Smooth muscle cell (in vitro differentiated cells): ENCODE data around the gene ZDHHC1. TPM values are rescaled to one million over a fixed set of nuclear protein-coding genes. Genes with fewer than 3 reads are reported as not detected.

Source experiments
- DNase-seq: peaks from one replicate; lab custom pipeline; 2025; ENCODE audit not compliant: unreplicated experiment; lab: John Stamatoyannopoulos, UW
- H2AFZ ChIP-seq: fragments of 200-600 bp; sonication (generic); 2 replicates; pipeline ENCODE4 v1.6.0; 2016; ENCODE audit warnings: antibody characterized with exemption, low read depth, mild to moderate bottlenecking
- H3F3A ChIP-seq: fragments of 200-600 bp; sonication (generic); 2 replicates; pipeline ENCODE4 v1.6.0; 2017; ENCODE audit warnings: antibody characterized with exemption, low read depth
- H3K27ac ChIP-seq: fragments of 200-600 bp; sonication (generic); 2 replicates; pipeline ENCODE4 v1.5.1; 2016; ENCODE audit warnings: low read depth, mild to moderate bottlenecking
- H3K27me3 ChIP-seq: fragments of 200-600 bp; sonication (generic); 2 replicates; pipeline ENCODE4 v1.6.1; 2016; ENCODE audit warnings: low read depth, mild to moderate bottlenecking
- H3K36me3 ChIP-seq: fragments of 200-600 bp; sonication (generic); 2 replicates; pipeline ENCODE4 v1.5.1; 2016; ENCODE audit warnings: low read depth
- H3K4me1 ChIP-seq: fragments of 200-600 bp; sonication (generic); 2 replicates; pipeline ENCODE4 v1.5.1; 2016; ENCODE audit warnings: low read depth
- H3K4me2 ChIP-seq: fragments of 200-600 bp; sonication (generic); 2 replicates; pipeline ENCODE4 v1.6.0; 2016; ENCODE audit warnings: mild to moderate bottlenecking
- H3K4me3 ChIP-seq: fragments of 200-600 bp; sonication (generic); 2 replicates; pipeline ENCODE4 v1.5.1; 2016; ENCODE audit warnings: mild to moderate bottlenecking
- H3K79me2 ChIP-seq: fragments of 200-600 bp; sonication (generic); 2 replicates; pipeline ENCODE4 v1.6.0; 2016; ENCODE audit warnings: low read depth, mild to moderate bottlenecking
- H3K9ac ChIP-seq: fragments of 200-600 bp; sonication (generic); 2 replicates; pipeline ENCODE4 v1.6.0; 2016; ENCODE audit warnings: low read depth
- H3K9me3 ChIP-seq: fragments of 200-600 bp; sonication (generic); replicated peaks from 2 replicates; pipeline ENCODE4 v1.5.1; 2016; ENCODE audit warnings: low read depth
- H4K20me1 ChIP-seq: fragments of 200-600 bp; sonication (generic); 2 replicates; pipeline ENCODE4 v1.6.0; 2016; ENCODE audit warnings: low read depth
- WGBS: methylation state at CpG from one replicate; pipeline ENCODE4 v1.1.7; 2016; ENCODE audit warnings: low lambda C conversion rate; 5-methylcytosine and 5-hydroxymethylcytosine counted together
- polyA plus RNA-seq: library from polyadenylated mRNA; unstranded; fragments of >200 nt; fragmentation: Nextera tagmentation; extraction: Ambion mirVana; gene quantifications from 2 replicates; pipeline ENCODE4 v1.2.1, GENCODE V29; 2016
- total RNA-seq: library from RNA; depleted of rRNA; stranded (reverse); fragments of >200 nt; gene quantifications from 2 replicates; pipeline ENCODE4 v1.2.3, GENCODE V29; 2014
- TF ChIP-seq, protein P1 (sequence below): fragments of 200-600 bp; sonication (generic); IDR thresholded peaks from 2 replicates; pipeline ENCODE4 v1.5.1; 2017; ENCODE audit warnings: borderline replicate concordance, mild to moderate bottlenecking, antibody characterized with exemption; ENCODE audit not compliant: insufficient read depth, poor library complexity, severe bottlenecking

The ZDHHC1 gene
- total and polyA plus RNA-seq, 2 experiments from 2014 or later = 7.9 to 15.7 TPM

DNA sequence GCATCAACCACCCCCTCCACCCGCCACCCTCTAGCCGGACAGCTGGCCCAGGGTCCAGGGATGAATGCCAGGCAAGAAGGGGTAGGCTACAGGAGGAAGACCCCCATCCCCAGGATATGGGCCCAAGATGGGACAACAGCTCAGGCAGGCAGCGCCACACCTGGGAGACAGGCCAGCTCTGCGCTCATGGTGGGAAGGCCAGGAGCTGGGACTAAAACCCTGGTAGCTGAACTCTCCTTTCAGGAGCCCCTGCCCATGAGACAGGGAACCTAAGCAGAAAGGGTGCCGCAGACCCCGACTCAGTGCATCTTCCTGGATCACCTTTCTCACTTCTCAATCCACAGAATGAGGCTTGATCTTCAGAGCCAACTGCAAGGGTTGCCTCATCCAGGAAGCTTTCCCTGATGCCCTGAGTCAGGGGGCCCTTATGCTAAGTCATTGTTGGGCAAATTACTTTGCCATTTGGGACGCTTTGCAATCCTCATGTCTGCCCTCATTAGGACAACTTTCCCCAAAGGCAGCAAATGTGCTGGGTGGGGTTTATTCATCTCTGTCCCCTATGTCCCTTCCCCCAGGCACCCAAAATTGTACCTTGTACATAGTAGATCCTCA is 9.0 kb downstream of the ZDHHC1 start:
- Histone ChIP-seq H3K27ac (peak overlapping the region; percentile 21), H3K9ac (peak overlapping the region; percentile 10), H3K4me1 (no peaks in the 10 kb centered on the region), H3K4me3 (no peak overlapping the region), H2AFZ (no peak overlapping the region), H3K9me3 (no peaks in the 10 kb centered on the region), H3K36me3 (no peaks in the 10 kb centered on the region), H3K4me2 (no peak overlapping the region), H3K27me3 (no peaks in the 10 kb centered on the region), H4K20me1 (peaks cover 16% of the 10 kb centered on the region), H3F3A (no peaks in the 10 kb centered on the region), H3K79me2 (no peaks in the 10 kb centered on the region)
- TF ChIP-seq, protein P1, sequence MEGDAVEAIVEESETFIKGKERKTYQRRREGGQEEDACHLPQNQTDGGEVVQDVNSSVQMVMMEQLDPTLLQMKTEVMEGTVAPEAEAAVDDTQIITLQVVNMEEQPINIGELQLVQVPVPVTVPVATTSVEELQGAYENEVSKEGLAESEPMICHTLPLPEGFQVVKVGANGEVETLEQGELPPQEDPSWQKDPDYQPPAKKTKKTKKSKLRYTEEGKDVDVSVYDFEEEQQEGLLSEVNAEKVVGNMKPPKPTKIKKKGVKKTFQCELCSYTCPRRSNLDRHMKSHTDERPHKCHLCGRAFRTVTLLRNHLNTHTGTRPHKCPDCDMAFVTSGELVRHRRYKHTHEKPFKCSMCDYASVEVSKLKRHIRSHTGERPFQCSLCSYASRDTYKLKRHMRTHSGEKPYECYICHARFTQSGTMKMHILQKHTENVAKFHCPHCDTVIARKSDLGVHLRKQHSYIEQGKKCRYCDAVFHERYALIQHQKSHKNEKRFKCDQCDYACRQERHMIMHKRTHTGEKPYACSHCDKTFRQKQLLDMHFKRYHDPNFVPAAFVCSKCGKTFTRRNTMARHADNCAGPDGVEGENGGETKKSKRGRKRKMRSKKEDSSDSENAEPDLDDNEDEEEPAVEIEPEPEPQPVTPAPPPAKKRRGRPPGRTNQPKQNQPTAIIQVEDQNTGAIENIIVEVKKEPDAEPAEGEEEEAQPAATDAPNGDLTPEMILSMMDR = no peak
- DNase-seq = no peak
- 93% methylated on average over 7 of the region's 7 CpGs for WGBS

DNA sequence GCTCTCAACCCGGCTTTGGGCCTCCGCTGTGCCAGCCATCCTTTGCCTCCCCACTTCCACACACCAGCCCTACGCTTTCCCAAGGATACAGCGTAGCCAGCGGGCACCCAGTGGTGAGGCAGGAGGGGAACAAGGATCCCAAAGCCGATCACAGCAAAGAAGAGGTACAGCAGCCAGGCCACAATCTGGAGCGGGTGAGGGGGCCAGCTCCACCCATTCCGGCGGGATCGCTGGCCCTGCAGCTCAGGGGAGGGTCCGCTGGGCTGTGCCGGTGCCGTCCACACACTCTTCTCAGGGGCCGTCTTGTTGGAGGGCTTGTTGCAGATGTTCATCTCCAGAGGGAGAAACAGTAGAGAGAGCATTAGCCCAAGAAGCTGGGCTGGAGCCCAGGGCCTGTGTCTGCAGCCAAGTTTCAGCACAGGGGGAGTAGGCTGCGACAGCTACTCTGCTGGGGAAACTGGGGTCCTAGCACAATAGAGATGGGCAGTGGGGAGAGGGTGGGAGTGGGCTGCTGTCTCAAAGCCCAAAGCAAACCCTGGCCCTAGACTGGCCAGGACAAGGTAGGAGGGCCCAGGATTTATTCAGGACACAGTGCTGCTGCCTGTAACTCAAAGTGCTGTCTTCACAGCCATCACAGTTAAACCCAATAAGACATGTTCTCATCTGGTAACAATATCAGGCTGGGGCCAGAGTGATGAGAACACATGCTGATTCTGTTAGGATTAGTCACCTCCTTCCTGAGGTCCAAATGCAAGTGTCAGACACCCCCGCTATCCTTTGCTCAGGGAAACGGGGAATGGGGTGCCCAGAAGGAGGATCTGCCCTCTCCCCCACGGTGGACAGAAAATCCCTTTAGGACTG is 9.9 kb downstream of the ZDHHC1 start:
- Histone ChIP-seq H3K27ac (peak overlapping the region; percentile 21), H2AFZ (no peak overlapping the region), H3K4me2 (no peak overlapping the region), H4K20me1 (peaks cover 6% of the 10 kb centered on the region), H3K4me1 (no peaks in the 10 kb centered on the region), H3K79me2 (no peaks in the 10 kb centered on the region), H3K4me3 (no peak overlapping the region), H3K9ac (peak overlapping the region; percentile 10), H3K27me3 (no peaks in the 10 kb centered on the region), H3K36me3 (no peaks in the 10 kb centered on the region), H3K9me3 (no peaks in the 10 kb centered on the region), H3F3A (no peaks in the 10 kb centered on the region)
- TF ChIP-seq, protein P1 = no peak
- no peak for DNase-seq
- 88% methylated on average over 18 of the region's 18 CpGs for WGBS

DNA sequence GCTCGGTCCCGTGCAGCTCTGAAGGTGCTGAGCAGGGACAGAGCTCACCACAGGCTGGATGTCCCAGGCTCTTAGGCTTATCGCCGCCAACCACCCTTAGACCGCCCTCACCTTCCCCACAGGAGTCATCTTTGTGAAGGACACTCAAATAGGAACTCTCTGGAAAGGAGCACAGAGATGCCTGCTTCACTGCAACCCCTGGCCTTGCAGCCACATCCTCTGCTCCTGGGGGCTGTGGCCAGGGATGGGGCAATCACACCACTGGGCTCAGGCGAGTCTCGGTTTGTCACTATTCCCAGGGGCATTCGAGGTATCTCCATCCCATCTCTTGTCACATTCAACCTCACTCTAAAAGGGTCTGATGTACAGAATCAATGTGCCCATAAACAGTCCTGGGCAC is 10.9 kb downstream of the ZDHHC1 start:
- peak overlapping the region; percentile 33 for H3K9ac ChIP-seq
- 84% methylated on average over 8 of the region's 8 CpGs for WGBS
- no peak overlapping the region for H3K4me3 ChIP-seq
- H3K79me2 ChIP-seq = no peaks in the 10 kb centered on the region
- TF ChIP-seq, protein P1 = no peak
- H3F3A ChIP-seq = no peaks in the 10 kb centered on the region
- H3K4me2 ChIP-seq = no peak overlapping the region
- no peaks in the 10 kb centered on the region for H3K27me3 ChIP-seq
- H3K9me3 ChIP-seq = no peaks in the 10 kb centered on the region
- no peaks in the 10 kb centered on the region for H3K36me3 ChIP-seq
- peak overlapping the region; percentile 95 for H3K27ac ChIP-seq
- H3K4me1 ChIP-seq = no peaks in the 10 kb centered on the region
- DNase-seq = no peak
- H2AFZ ChIP-seq = no peak overlapping the region
- no peaks in the 10 kb centered on the region for H4K20me1 ChIP-seq
